ENCODE results near the gene AKNA. TPM values are rescaled to one million over a fixed set of nuclear protein-coding genes. Genes with fewer than 3 reads are reported as not detected.

AKNA gene
- total RNA-seq, 1 donor from 2014 or later = 2.6 TPM

- FAIRE-seq (peak; percentile 83), DNase-seq (ENCODE audit: low read depth) (no peak)
- Histone ChIP-seq H3K27me3 (ENCODE audit: control insufficient read depth, insufficient read depth, low read length) (no peaks in the 10 kb centered on the region), H3K4me3 (ENCODE audit: low read depth, low read length) (no peak overlapping the region), H3K36me3 (ENCODE audit: control insufficient read depth, insufficient read depth, low read length) (peaks cover 8% of the 10 kb centered on the region)
- TF ChIP-seq CTCF (IDR thresholded peaks at IDR 0.05; ENCODE audit: insufficient read depth, low read length, severe bottlenecking) = no peak
Observed at GRCh38 chr9:114287763-114288192, 100.0 kb downstream of the AKNA start.

- TF ChIP-seq CTCF (IDR thresholded peaks at IDR 0.05; ENCODE audit: insufficient read depth, low read length, severe bottlenecking) = no peak
- FAIRE-seq (no peak), DNase-seq (ENCODE audit: low read depth) (no peak)
- Histone ChIP-seq H3K36me3 (ENCODE audit: control insufficient read depth, insufficient read depth, low read length) (peaks cover 6% of the 10 kb centered on the region), H3K27me3 (ENCODE audit: control insufficient read depth, insufficient read depth, low read length) (no peaks in the 10 kb centered on the region), H3K4me3 (ENCODE audit: low read depth, low read length) (no peak overlapping the region)
Observed at GRCh38 chr9:114287001-114287762, 100.6 kb downstream of the AKNA start.

- DNase-seq (ENCODE audit: low read depth) = no peak
- Histone ChIP-seq H3K36me3 (ENCODE audit: control insufficient read depth, insufficient read depth, low read length) (peaks cover 2% of the 10 kb centered on the region), H3K4me3 (ENCODE audit: low read depth, low read length) (no peak overlapping the region), H3K27me3 (ENCODE audit: control insufficient read depth, insufficient read depth, low read length) (no peaks in the 10 kb centered on the region)
- no peak for FAIRE-seq
- no peak for TF ChIP-seq CTCF (IDR thresholded peaks at IDR 0.05; ENCODE audit: insufficient read depth, low read length, severe bottlenecking)
Observed at GRCh38 chr9:114286146-114286679, 101.6 kb downstream of the AKNA start.

- H3K4me3 ChIP-seq (ENCODE audit: low read depth, low read length) = no peak overlapping the region
- TF ChIP-seq CTCF (IDR thresholded peaks at IDR 0.05; ENCODE audit: insufficient read depth, low read length, severe bottlenecking) = no peak
- peak; percentile 48 for DNase-seq (ENCODE audit: low read depth)
- no peak for FAIRE-seq
- no peaks in the 10 kb centered on the region for H3K36me3 ChIP-seq (ENCODE audit: control insufficient read depth, insufficient read depth, low read length)
- no peaks in the 10 kb centered on the region for H3K27me3 ChIP-seq (ENCODE audit: control insufficient read depth, insufficient read depth, low read length)
Observed at GRCh38 chr9:114285166-114285867, 102.5 kb downstream of the AKNA start.

- H3K4me3 ChIP-seq (ENCODE audit: low read depth, low read length) = no peak overlapping the region
- FAIRE-seq (no peak), DNase-seq (ENCODE audit: low read depth) (no peak)
- no peaks in the 10 kb centered on the region for H3K27me3 ChIP-seq (ENCODE audit: control insufficient read depth, insufficient read depth, low read length)
- no peaks in the 10 kb centered on the region for H3K36me3 ChIP-seq (ENCODE audit: control insufficient read depth, insufficient read depth, low read length)
- TF ChIP-seq CTCF (IDR thresholded peaks at IDR 0.05; ENCODE audit: insufficient read depth, low read length, severe bottlenecking) = no peak
Observed at GRCh38 chr9:114284316-114285060, 103.3 kb downstream of the AKNA start.

Other genes with a start within 250 kb of the AKNA start
- 1.3 and 2.2 TPM in 2 replicates for gene COL27A1, start 232.4 kb downstream of the AKNA start, total RNA-seq
- gene ORM1, start 64.9 kb downstream of the AKNA start, total RNA-seq = not detected in 2 replicates
- gene ORM2, start 58.1 kb downstream of the AKNA start, total RNA-seq = not detected in 2 replicates
- gene WHRN, start 117.5 kb upstream of the AKNA start, total RNA-seq = 0.53 and 0.77 TPM in 2 replicates
- 279 and 345 TPM in 2 replicates for gene ATP6V1G1, start 199.8 kb upstream of the AKNA start, total RNA-seq
- 4.6 and 4.7 TPM in 2 replicates for gene TMEM268, start 223.3 kb upstream of the AKNA start, total RNA-seq